ENCODE results near the gene SMIM43.

Gene SMIM43

DNA sequence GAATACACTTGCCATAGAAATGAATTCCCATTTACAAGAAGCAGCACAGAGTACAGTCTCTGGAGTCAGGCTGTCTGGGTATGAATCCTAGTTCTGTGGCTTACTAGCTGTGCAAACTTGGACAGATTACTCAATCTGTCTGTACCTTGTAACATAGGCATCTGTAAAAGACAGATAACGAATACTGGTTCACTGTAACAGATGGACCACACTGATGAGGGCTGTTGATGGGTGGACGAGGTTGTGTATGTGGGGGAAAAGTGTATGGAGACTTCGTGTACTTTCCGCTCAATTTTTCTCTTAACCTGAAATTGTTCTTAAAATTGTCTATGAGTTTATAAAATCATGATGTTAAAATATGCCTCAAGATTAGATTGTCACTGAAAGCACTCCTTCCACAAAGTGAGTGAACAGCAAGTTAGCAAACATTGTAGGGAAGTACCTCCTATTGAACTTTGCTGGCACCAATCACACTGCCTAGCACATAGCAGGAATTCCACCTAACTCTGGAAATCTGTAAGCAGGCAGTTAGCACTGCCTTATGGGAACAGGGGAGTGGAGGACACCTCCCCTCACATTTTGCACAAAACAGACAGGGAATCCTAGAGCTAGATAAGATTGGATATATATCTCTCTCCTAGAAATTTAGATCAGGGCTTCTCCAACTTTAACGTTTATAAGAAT lies 29.7 kb upstream of the SMIM43 start:
- no peak for DNase-seq (ENCODE audit: low read depth, low spot score)
- Histone ChIP-seq H3K36me3 (ENCODE audit: control insufficient read depth, insufficient read depth, low read length) (no peaks in the 10 kb centered on the region), H3K4me1 (ENCODE audit: control insufficient read depth, insufficient read depth, low read length) (peaks cover 3% of the 10 kb centered on the region; the same call in 1 of the 2 replicates), H3K9me3 (ENCODE audit: control insufficient read depth, insufficient read depth, low read length) (no peaks in the 10 kb centered on the region), H3K4me3 (ENCODE audit: low read length) (no peak overlapping the region), H3K27me3 (ENCODE audit: control insufficient read depth, insufficient read depth, low read length) (no peaks in the 10 kb centered on the region), H3K27ac (ENCODE audit: low read length) (no peak overlapping the region)
- WGBS (ENCODE audit: insufficient coverage, insufficient read length): no CpG with 5 or more reads among the region's 5 CpGs

DNA sequence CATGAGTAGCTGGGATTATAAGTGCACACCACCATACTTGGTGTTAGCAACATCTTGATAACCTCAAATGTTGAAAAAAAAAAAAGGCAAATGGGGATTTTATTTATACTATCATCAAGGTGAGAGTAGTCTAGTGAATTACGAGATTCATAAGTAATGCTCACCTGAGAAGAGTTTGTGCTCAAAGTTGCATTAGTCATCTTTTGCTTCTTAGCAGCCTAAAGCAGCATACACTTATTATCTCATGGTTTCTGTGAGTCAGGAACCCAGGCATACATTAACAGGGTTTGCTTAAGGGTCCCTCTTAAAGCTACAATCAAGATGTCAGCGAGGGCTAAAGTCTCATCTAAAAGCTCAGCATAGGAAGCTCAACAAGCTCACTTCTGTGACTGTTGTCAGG lies 28.0 kb upstream of the SMIM43 start:
- no peak for DNase-seq (ENCODE audit: low read depth, low spot score)
- H3K4me3 ChIP-seq (ENCODE audit: low read length): no peak overlapping the region
- H3K27ac ChIP-seq (ENCODE audit: low read length): no peak overlapping the region
- H3K36me3 ChIP-seq (ENCODE audit: control insufficient read depth, insufficient read depth, low read length): no peaks in the 10 kb centered on the region
- H3K4me1 ChIP-seq (ENCODE audit: control insufficient read depth, insufficient read depth, low read length): peaks cover 3% of the 10 kb centered on the region; the same call in 1 of the 2 replicates
- no CpG with 5 or more reads among the region's 2 CpGs for WGBS (ENCODE audit: insufficient coverage, insufficient read length)
- H3K27me3 ChIP-seq (ENCODE audit: control insufficient read depth, insufficient read depth, low read length): no peaks in the 10 kb centered on the region
- H3K9me3 ChIP-seq (ENCODE audit: control insufficient read depth, insufficient read depth, low read length): no peaks in the 10 kb centered on the region

DNA sequence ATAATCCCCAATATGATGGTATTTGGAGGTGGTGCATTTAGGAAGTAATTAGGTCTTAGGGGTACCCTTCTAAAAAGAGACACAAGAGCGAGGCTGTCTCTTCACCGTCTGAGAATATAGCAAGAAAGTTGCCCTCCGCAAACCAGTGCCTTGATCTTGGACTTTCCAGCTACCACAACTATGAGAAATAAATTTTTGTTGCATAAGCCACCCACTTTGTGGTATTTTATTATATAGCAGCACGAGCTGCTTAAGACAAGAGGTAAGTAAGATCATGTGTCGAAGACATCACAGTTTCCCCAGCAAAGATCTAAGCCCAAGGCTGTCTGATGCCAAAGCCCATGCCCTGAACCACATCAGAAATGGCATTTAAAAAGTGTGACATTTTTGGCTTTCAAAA lies 26.5 kb upstream of the SMIM43 start:
- no peak for DNase-seq (ENCODE audit: low read depth, low spot score)
- Histone ChIP-seq H3K4me1 (ENCODE audit: control insufficient read depth, insufficient read depth, low read length) (peaks cover 3% of the 10 kb centered on the region; the same call in 1 of the 2 replicates), H3K27me3 (ENCODE audit: control insufficient read depth, insufficient read depth, low read length) (no peaks in the 10 kb centered on the region), H3K27ac (ENCODE audit: low read length) (no peak overlapping the region), H3K4me3 (ENCODE audit: low read length) (no peak overlapping the region), H3K36me3 (ENCODE audit: control insufficient read depth, insufficient read depth, low read length) (no peaks in the 10 kb centered on the region), H3K9me3 (ENCODE audit: control insufficient read depth, insufficient read depth, low read length) (no peaks in the 10 kb centered on the region)
- no CpG with 5 or more reads among the region's 5 CpGs for WGBS (ENCODE audit: insufficient coverage, insufficient read length)

DNA sequence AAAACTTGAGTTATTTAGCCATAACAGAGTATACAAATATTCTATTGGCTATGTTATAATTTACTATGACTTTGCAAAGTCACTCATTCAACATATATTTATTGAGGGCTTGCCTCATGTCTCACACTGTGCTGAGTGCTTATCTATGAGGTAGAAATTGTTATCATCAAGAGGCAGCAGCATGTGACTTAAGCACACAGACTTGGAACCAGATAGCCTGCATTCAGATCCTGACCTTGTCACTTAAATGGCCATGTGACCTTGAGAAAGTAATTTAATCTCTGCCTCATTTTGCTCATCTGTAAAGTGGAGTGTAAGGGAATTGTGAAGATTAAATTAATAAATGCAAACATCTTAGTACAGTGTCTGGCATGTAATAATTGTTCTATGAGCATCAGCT lies 26.0 kb upstream of the SMIM43 start:
- Histone ChIP-seq H3K4me3 (ENCODE audit: low read length) (no peak overlapping the region), H3K27me3 (ENCODE audit: control insufficient read depth, insufficient read depth, low read length) (no peaks in the 10 kb centered on the region), H3K9me3 (ENCODE audit: control insufficient read depth, insufficient read depth, low read length) (no peaks in the 10 kb centered on the region), H3K27ac (ENCODE audit: low read length) (no peak overlapping the region), H3K36me3 (ENCODE audit: control insufficient read depth, insufficient read depth, low read length) (no peaks in the 10 kb centered on the region), H3K4me1 (ENCODE audit: control insufficient read depth, insufficient read depth, low read length) (peaks cover 3% of the 10 kb centered on the region; the same call in 1 of the 2 replicates)
- no peak for DNase-seq (ENCODE audit: low read depth, low spot score)

DNA sequence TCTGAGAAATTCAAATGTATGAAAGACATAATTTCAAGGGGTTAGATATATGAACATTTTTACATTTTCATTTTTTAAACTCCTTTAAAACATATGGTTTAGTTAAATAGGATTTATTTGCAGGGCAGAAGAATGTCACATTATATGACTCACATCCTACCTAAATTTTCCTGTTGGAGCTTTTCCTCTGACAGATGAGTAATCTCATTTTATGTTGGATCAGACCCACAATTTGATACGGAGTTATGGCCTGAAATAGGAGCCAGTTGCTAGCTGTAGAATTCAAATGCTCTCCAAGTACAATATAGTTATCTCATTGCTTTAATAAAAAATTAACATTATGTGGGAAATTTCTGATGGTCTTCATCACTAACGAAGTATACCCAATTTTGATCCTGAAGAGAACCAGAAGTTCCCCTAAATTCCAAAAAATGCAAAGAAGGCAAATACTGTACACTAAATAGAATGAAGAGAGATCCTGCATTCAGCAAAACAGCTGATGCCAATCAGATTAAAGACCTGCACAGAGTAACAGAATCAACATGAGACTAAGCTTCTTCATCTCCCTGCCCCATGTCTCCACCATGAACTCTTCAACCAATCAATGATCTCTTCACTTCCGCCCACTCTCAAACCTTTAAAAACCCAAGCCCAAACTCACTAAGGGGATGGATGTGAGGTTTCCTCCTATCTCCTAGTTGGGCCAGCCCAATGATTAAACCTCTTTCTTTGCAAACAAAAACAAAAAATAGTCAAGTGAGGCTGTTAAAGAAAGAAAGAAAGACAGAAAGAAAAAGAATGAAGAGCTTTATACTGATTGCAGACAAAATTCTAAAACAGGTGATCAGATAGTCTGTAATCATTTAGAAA lies 25.2 kb upstream of the SMIM43 start:
- Histone ChIP-seq H3K9me3 (ENCODE audit: control insufficient read depth, insufficient read depth, low read length) (no peaks in the 10 kb centered on the region), H3K36me3 (ENCODE audit: control insufficient read depth, insufficient read depth, low read length) (no peaks in the 10 kb centered on the region), H3K27ac (ENCODE audit: low read length) (no peak overlapping the region), H3K4me1 (ENCODE audit: control insufficient read depth, insufficient read depth, low read length) (peaks cover 2% of the 10 kb centered on the region; the same call in 1 of the 2 replicates), H3K4me3 (ENCODE audit: low read length) (no peak overlapping the region), H3K27me3 (ENCODE audit: control insufficient read depth, insufficient read depth, low read length) (no peaks in the 10 kb centered on the region)
- DNase-seq (ENCODE audit: low read depth, low spot score): no peak
- WGBS (ENCODE audit: insufficient coverage, insufficient read length): 100% methylated on average over 1 of the region's 3 CpGs

DNA sequence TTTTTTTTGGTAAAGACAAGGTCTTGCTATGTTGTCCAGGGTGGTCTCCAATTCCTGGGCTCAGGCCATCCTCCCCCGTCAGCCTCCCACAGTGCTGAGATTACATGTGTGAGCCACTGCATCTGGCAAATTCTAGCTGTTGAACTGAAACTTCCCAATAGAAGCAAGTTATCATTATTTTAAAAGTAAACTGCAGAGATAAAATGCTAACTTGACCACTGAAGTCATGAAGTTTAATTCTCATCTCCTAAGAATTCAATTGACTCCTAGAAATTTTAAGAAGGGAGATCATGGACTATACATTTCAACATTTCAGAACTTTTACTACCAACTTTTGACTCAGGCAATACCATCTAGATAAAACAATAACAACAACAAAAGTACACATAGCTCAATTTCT lies 24.5 kb upstream of the SMIM43 start:
- DNase-seq (ENCODE audit: low read depth, low spot score): no peak
- H3K4me3 ChIP-seq (ENCODE audit: low read length): no peak overlapping the region
- H3K9me3 ChIP-seq (ENCODE audit: control insufficient read depth, insufficient read depth, low read length): no peaks in the 10 kb centered on the region
- H3K27ac ChIP-seq (ENCODE audit: low read length): no peak overlapping the region
- H3K36me3 ChIP-seq (ENCODE audit: control insufficient read depth, insufficient read depth, low read length): no peaks in the 10 kb centered on the region
- no peaks in the 10 kb centered on the region for H3K27me3 ChIP-seq (ENCODE audit: control insufficient read depth, insufficient read depth, low read length)
- WGBS (ENCODE audit: insufficient coverage, insufficient read length): no CpG with 5 or more reads among the region's 1 CpG
- H3K4me1 ChIP-seq (ENCODE audit: control insufficient read depth, insufficient read depth, low read length): peaks cover under 1% of the 10 kb centered on the region; the same call in 1 of the 2 replicates

DNA sequence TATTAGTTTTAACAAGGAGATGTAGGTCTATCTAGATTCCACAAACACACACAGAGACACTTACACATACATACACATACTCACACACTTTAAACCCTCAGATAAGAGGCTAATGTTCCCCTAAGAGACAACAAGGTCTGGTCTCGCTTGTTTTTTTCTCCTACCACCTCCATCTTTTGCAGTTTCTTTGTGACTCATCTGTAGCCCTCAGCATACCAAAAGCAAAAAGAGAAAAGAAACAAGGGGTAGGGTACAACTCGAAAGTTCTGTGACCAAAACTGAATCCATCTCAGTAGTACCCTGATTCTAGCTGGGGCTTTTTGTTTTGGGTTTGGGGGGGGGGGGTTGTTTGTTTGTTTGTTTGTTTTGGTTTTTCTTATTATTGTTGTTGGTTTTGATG lies 23.9 kb upstream of the SMIM43 start:
- Histone ChIP-seq H3K27ac (ENCODE audit: low read length) (no peak overlapping the region), H3K36me3 (ENCODE audit: control insufficient read depth, insufficient read depth, low read length) (no peaks in the 10 kb centered on the region), H3K4me3 (ENCODE audit: low read length) (no peak overlapping the region), H3K4me1 (ENCODE audit: control insufficient read depth, insufficient read depth, low read length) (no peaks in the 10 kb centered on the region), H3K27me3 (ENCODE audit: control insufficient read depth, insufficient read depth, low read length) (no peaks in the 10 kb centered on the region), H3K9me3 (ENCODE audit: control insufficient read depth, insufficient read depth, low read length) (no peaks in the 10 kb centered on the region)
- no CpG with 5 or more reads among the region's 2 CpGs for WGBS (ENCODE audit: insufficient coverage, insufficient read length)
- no peak for DNase-seq (ENCODE audit: low read depth, low spot score)

DNA sequence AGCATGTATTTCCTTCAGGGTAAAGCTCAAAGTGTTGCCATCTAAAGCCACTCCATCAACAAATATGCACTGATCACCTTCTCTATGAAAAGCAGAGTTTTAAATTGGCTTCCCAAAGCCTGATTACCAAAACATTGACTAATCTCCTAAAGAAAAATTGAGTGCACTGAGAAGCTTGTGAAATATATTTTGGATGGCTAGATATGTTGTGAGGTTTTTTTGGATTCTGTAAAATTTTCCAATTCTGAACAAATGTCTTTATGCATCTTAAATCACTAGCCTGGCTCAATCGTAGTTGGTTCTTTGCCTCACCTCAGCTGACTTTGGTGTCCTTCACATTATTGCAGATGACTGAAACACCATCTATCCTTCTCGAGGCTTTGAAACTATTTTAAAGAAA lies 21.3 kb upstream of the SMIM43 start:
- Histone ChIP-seq H3K36me3 (ENCODE audit: control insufficient read depth, insufficient read depth, low read length) (no peaks in the 10 kb centered on the region), H3K27ac (ENCODE audit: low read length) (no peak overlapping the region), H3K4me1 (ENCODE audit: control insufficient read depth, insufficient read depth, low read length) (no peaks in the 10 kb centered on the region), H3K27me3 (ENCODE audit: control insufficient read depth, insufficient read depth, low read length) (no peaks in the 10 kb centered on the region), H3K9me3 (ENCODE audit: control insufficient read depth, insufficient read depth, low read length) (no peaks in the 10 kb centered on the region), H3K4me3 (ENCODE audit: low read length) (no peak overlapping the region)
- WGBS (ENCODE audit: insufficient coverage, insufficient read length): no CpG with 5 or more reads among the region's 2 CpGs
- DNase-seq (ENCODE audit: low read depth, low spot score): no peak

DNA sequence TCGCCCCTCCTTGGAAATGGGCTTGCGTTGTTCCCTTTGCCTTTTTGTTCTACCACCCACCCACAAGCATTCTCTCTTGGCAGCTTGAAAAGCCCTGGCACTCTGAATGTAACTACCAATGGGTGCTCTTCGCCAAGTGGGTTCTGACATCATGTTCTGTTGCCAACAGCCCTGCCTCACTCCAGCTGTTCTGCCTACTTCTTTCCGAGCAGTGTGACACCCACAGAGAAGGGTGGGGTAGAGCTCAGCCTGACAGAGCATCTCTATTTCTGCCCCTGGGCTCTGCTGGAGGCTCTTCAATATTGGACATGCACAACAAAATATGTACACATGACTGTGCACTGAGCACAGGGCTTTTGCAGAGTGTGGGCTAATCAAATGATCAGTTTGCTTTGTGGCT lies 20.5 kb upstream of the SMIM43 start:
- DNase-seq (ENCODE audit: low read depth, low spot score): no peak
- H3K27ac ChIP-seq (ENCODE audit: low read length): no peak overlapping the region
- no peaks in the 10 kb centered on the region for H3K36me3 ChIP-seq (ENCODE audit: control insufficient read depth, insufficient read depth, low read length)
- H3K4me1 ChIP-seq (ENCODE audit: control insufficient read depth, insufficient read depth, low read length): no peaks in the 10 kb centered on the region
- no CpG with 5 or more reads among the region's 4 CpGs for whole genome bisulfite sequencing (ENCODE audit: insufficient coverage, insufficient read length)
- no peaks in the 10 kb centered on the region for H3K9me3 ChIP-seq (ENCODE audit: control insufficient read depth, insufficient read depth, low read length)
- H3K4me3 ChIP-seq (ENCODE audit: low read length): no peak overlapping the region
- H3K27me3 ChIP-seq (ENCODE audit: control insufficient read depth, insufficient read depth, low read length): no peaks in the 10 kb centered on the region

DNA sequence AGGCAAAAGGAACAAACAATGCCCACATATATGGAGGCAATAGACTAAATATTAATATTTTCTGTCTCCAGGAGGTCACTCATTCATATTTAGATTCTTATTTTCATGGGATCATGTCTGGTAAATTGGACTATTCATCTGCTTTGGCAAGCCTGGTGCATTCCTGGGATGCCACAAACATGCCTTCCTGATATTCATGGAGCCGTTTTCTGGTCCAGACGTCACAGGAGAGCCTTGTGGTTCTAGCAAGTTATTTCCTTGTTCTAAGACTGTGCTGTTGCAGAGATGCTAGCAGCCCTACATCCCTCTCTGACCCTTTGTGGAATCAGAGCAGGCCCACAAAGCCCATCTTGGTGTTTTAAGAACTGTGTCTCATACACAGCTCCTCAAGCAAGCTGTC lies 20.0 kb upstream of the SMIM43 start:
- WGBS (ENCODE audit: insufficient coverage, insufficient read length): no CpG with 5 or more reads among the region's 2 CpGs
- Histone ChIP-seq H3K9me3 (ENCODE audit: control insufficient read depth, insufficient read depth, low read length) (no peaks in the 10 kb centered on the region), H3K4me3 (ENCODE audit: low read length) (no peak overlapping the region), H3K27ac (ENCODE audit: low read length) (no peak overlapping the region), H3K4me1 (ENCODE audit: control insufficient read depth, insufficient read depth, low read length) (no peaks in the 10 kb centered on the region), H3K27me3 (ENCODE audit: control insufficient read depth, insufficient read depth, low read length) (no peaks in the 10 kb centered on the region), H3K36me3 (ENCODE audit: control insufficient read depth, insufficient read depth, low read length) (no peaks in the 10 kb centered on the region)
- DNase-seq (ENCODE audit: low read depth, low spot score): no peak
